Measurements from ENCODE around the gene KIRREL2. TPM values are rescaled to one million over a fixed set of nuclear protein-coding genes. Genes with fewer than 3 reads are reported as not detected.

KIRREL2 gene
- total and polyA plus RNA-seq, 9 of the 15 experiments (the other 6 are each of a cell fraction or from before 2014, with no cell fraction given): 0.01 to 0.12 (median 0.09) TPM; not detected in 4

DNA sequence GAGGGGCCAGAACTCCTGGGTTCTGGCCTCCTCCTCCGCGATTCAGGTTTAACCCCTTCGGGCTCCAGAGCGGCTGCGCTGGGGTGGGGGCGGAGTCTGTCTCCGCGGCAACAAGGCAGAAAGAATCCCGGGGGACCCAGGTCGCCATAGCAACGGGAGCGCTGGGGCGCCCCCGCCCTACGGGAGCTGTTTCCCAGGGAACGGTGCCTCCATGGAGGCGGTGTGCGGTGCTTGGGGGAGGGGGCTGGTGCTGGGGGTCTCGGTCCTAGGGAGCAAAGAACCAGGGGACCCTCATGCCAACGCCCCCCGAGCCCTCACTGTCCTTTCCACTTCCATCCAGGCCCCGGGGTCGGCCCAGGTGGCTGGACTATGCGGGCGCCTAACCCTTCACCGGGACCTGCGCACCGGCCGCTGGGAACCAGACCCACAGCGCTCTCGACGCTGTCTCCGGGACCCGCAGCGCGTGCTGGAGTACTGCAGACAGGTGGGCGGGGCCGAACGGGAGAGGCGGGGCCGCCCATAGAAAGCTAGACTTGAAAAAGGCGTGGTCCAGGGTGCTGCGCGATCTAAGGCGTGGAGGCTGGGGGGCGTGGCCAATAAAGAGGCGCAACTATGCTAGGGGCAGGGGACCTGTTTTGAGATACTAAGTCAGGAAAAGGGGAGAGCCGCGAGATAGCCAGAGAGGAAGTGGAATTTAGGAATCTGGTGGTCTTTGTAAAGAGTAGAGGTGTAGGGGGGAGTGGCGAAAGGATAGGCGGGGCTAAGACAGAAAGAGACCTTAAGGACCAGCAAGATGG, 12.8 kb downstream of the KIRREL2 start (continued):
- TF ChIP-seq NR4A1 (CRISPR knock-in tag; IDR thresholded peaks at IDR 0.05) (no peak), NR4A1 (tag; IDR thresholded peaks at IDR 0.05) (no peak), NR2C1 (IDR thresholded peaks at IDR 0.05) (no peak), NR2C1 (tag; IDR thresholded peaks at IDR 0.05) (no peak), MYNN (IDR thresholded peaks at IDR 0.05) (peak; percentile 20; the same call in 1 of the 2 replicates), MYNN (CRISPR knock-in tag; IDR thresholded peaks at IDR 0.05) (no peak), TRIM24 (IDR thresholded peaks at IDR 0.05) (no peak), FOXA1 (IDR thresholded peaks at IDR 0.05; ENCODE audit: borderline replicate concordance) (no peak), ARNT (IDR thresholded peaks at IDR 0.05) (peak in 1 of 2 experiments; percentile 52; a peak in 1 of 4 replicates), PTBP1 (IDR thresholded peaks at IDR 0.05; ENCODE audit: low read depth, low read length) (no peak), PHB (CRISPR knock-in tag; IDR thresholded peaks at IDR 0.05) (no peak), ETV6 (IDR thresholded peaks at IDR 0.05; ENCODE audit: borderline replicate concordance in 1 of 2, low read depth in 2 of 2, low read length in 1 of 2) (no peak), ETV6 (CRISPR knock-in tag; IDR thresholded peaks at IDR 0.05; ENCODE audit: borderline replicate concordance) (no peak), MAFG (tag; conservative IDR thresholded peaks at IDR 0.05) (no peak), TOE1 (IDR thresholded peaks at IDR 0.05; ENCODE audit: borderline replicate concordance) (peak; percentile 21; the same call in 1 of the 2 replicates), TOE1 (CRISPR knock-in tag; IDR thresholded peaks at IDR 0.05; ENCODE audit: borderline replicate concordance, low read depth) (no peak), CXXC5 (CRISPR knock-in tag; IDR thresholded peaks at IDR 0.05) (peak; percentile 77)
- TF ChIP-seq, protein P1, sequence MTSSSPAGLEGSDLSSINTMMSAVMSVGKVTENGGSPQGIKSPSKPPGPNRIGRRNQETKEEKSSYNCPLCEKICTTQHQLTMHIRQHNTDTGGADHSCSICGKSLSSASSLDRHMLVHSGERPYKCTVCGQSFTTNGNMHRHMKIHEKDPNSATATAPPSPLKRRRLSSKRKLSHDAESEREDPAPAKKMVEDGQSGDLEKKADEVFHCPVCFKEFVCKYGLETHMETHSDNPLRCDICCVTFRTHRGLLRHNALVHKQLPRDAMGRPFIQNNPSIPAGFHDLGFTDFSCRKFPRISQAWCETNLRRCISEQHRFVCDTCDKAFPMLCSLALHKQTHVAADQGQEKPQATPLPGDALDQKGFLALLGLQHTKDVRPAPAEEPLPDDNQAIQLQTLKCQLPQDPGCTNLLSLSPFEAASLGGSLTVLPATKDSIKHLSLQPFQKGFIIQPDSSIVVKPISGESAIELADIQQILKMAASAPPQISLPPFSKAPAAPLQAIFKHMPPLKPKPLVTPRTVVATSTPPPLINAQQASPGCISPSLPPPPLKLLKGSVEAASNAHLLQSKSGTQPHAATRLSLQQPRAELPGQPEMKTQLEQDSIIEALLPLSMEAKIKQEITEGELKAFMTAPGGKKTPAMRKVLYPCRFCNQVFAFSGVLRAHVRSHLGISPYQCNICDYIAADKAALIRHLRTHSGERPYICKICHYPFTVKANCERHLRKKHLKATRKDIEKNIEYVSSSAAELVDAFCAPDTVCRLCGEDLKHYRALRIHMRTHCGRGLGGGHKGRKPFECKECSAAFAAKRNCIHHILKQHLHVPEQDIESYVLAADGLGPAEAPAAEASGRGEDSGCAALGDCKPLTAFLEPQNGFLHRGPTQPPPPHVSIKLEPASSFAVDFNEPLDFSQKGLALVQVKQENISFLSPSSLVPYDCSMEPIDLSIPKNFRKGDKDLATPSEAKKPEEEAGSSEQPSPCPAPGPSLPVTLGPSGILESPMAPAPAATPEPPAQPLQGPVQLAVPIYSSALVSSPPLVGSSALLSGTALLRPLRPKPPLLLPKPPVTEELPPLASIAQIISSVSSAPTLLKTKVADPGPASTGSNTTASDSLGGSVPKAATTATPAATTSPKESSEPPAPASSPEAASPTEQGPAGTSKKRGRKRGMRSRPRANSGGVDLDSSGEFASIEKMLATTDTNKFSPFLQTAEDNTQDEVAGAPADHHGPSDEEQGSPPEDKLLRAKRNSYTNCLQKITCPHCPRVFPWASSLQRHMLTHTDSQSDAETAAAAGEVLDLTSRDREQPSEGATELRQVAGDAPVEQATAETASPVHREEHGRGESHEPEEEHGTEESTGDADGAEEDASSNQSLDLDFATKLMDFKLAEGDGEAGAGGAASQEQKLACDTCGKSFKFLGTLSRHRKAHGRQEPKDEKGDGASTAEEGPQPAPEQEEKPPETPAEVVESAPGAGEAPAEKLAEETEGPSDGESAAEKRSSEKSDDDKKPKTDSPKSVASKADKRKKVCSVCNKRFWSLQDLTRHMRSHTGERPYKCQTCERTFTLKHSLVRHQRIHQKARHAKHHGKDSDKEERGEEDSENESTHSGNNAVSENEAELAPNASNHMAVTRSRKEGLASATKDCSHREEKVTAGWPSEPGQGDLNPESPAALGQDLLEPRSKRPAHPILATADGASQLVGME (CRISPR knock-in tag; IDR thresholded peaks at IDR 0.05): 0 out of 2 replicates have a peak, but pooled peaks have one; percentile 35
- TF ChIP-seq, protein P2, sequence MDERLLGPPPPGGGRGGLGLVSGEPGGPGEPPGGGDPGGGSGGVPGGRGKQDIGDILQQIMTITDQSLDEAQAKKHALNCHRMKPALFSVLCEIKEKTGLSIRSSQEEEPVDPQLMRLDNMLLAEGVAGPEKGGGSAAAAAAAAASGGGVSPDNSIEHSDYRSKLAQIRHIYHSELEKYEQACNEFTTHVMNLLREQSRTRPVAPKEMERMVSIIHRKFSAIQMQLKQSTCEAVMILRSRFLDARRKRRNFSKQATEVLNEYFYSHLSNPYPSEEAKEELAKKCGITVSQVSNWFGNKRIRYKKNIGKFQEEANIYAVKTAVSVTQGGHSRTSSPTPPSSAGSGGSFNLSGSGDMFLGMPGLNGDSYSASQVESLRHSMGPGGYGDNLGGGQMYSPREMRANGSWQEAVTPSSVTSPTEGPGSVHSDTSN (CRISPR knock-in tag; IDR thresholded peaks at IDR 0.05; ENCODE audit: low read depth): no peak
- TF ChIP-seq, protein P2 (tag; conservative IDR thresholded peaks at IDR 0.05; ENCODE audit: low read depth): no peak
- TF ChIP-seq, protein P3, sequence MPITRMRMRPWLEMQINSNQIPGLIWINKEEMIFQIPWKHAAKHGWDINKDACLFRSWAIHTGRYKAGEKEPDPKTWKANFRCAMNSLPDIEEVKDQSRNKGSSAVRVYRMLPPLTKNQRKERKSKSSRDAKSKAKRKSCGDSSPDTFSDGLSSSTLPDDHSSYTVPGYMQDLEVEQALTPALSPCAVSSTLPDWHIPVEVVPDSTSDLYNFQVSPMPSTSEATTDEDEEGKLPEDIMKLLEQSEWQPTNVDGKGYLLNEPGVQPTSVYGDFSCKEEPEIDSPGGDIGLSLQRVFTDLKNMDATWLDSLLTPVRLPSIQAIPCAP (CRISPR knock-in tag; IDR thresholded peaks at IDR 0.05; ENCODE audit: borderline replicate concordance): no peak
